HG02884 (cell line): ENCODE data around the gene DICER1.

Source experiments
- ATAC-seq: cut with Tn5 transposase; IDR thresholded peaks from one replicate; pipeline ENCODE4 v1.9.1; 2021; ENCODE audit warnings: mild to moderate bottlenecking, moderate library complexity; ENCODE audit not compliant: unreplicated experiment

Gene DICER1

GRCh38 chr14:95126906-95127530, 30.3 kb downstream of the DICER1 start:
- ATAC-seq, result no peak

GRCh38 chr14:95125915-95126314, 31.4 kb downstream of the DICER1 start:
- no peak for ATAC-seq

- ATAC-seq, result no peak
These were observed 32.1 kb downstream of the DICER1 start for GRCh38 chr14:95125221-95125620.

DNA sequence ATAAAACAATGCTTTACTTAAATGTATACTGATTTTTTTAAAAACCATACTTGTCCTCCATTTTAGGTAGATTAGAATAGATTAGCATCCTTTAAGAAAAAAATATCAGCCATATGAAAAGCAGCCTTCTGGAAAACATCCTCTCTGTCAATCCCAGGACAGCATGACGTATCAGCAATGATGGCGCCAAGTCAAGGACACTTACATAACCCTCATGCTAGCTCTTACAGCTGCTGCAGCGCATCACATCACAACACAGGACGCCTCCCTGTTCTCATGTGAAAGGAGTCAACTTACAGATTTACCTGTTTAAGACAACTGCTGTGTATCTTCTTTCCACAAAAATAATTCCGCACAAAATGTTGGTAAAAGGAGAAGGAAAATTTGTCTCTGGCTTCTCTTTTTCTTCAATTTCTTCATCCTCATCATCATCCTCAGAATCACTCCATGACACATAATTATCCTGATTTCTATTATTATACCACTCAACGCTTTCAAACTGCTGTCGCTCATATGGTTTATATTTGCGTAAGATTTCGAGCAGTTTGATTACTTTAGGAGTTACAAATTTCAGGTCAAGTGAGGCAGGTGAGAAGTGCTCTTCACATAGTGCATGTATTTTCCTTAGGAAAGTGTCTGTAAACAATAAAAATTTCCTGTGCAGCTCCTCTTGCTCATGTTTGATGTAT, 33.3 kb downstream of the DICER1 start:
- ATAC-seq, result no peak

DNA sequence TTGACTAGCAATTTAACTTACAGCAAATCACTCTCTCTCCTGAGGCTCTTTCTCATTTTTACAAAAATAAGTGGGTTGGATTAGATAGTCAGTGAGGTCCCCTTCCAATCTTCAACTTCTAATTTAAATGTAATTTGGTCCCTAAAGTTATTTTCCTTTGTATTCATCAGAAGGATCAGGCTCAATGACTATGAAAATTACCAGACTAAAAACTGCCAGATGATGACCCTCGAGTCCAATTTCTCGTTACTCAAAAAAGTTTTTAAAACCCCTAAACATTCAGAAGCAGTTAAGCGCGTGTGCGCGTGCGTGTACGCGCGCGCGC, 34.7 kb downstream of the DICER1 start:
- ATAC-seq, result no peak

DNA sequence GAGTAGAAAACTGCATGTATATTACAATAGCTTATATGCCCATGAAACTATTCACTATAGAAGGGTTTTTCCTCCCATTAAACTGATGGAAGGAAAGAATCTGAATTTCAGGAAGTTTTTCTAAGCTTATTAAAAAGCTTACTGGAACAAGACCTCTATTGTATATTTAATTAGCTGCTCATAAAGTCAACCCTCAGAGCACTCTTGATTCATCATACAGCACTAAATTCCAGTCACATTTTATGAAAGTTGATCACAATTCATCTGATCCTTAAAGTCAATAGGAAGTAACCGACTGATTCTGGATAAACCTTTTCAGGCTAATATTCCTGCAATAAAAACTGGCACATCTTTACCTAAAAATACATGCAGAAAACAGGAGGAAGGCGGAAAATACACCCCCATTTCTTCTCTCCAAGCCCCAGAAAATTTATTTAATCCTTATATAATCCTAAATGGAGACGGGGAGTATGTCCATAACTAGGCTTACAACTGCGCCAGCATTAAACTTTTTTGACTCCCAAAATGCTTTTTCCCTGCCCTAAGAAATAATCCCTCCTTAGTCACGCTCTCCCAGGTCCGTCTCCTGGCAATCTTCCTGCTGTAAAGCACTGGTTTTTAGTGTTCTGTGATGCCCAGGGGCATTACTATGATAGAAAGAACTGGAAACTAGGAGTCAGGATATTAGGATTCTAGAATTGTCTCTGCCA, 35.3 kb downstream of the DICER1 start:
- no peak for ATAC-seq

- ATAC-seq, result no peak
These were observed 38.0 kb downstream of the DICER1 start for GRCh38 chr14:95119336-95119735.

- ATAC-seq, result no peak
These were observed 39.2 kb downstream of the DICER1 start for GRCh38 chr14:95117937-95118721.

- no peak for ATAC-seq
These were observed 43.9 kb downstream of the DICER1 start for GRCh38 chr14:95113476-95113875.

DNA sequence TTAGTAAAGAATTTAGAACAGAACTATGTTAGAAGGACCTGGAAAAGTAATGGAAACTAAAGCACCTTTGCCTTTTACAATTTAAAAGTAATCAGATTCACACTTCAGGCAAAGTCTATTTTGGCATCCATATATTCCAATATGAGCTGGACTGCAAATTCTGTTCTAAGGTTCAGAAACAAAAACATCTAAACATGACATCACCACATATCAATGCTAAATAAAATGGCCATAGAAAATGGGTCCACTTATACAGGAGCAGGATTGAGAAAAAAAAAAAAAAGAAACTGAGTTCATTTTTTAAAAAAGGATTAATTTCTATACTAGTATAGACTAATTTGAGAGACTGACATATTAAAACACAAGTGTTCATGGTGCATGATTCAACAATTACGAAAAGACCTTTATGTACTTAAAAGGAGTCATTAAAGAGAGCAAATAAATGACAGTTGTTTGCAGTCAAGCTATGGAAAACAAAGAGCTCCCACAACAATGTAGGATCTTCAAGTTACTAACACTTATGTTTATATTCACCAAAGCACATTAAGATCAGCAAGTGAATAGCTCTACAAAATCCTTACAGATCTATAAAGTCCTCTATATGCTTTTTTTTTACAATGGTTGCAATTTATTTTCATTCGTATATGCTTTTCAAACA, 45.7 kb downstream of the DICER1 start:
- no peak for ATAC-seq

DNA sequence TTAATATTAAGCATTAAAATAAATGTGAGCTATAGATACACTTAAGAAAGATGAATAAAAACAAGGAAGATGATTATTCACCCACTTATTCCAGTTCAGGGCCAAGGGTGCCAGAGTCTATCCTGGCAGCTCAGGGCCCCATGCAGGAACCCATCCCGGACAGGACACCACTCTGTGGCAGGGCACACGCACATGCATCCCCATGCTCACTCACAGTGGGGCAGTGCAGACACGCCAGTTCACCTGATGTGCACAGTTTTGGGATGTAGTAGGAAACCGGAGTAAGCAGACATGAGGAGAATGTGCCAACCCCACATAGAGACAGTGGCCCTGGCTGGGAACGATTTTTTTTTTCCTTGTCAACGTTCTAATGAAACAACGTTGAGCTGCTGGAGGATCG, 47.2 kb downstream of the DICER1 start:
- no peak for ATAC-seq

GRCh38 chr14:95107711-95108110, 49.6 kb downstream of the DICER1 start:
- ATAC-seq, result no peak

GRCh38 chr14:95106971-95107370, 50.4 kb downstream of the DICER1 start:
- ATAC-seq, result no peak

- ATAC-seq, result no peak
These were observed 52.4 kb downstream of the DICER1 start for GRCh38 chr14:95104911-95105310.

- ATAC-seq, result no peak
These were observed 54.7 kb downstream of the DICER1 start for GRCh38 chr14:95102680-95103044.

- ATAC-seq, result no peak
These were observed 55.3 kb downstream of the DICER1 start for GRCh38 chr14:95101736-95102679.

GRCh38 chr14:95098984-95099599, 58.2 kb downstream of the DICER1 start:
- ATAC-seq, result no peak

- ATAC-seq, result no peak
These were observed 59.9 kb downstream of the DICER1 start for GRCh38 chr14:95097385-95097784.

- ATAC-seq, result no peak
These were observed 60.9 kb downstream of the DICER1 start for GRCh38 chr14:95096476-95096875.

DNA sequence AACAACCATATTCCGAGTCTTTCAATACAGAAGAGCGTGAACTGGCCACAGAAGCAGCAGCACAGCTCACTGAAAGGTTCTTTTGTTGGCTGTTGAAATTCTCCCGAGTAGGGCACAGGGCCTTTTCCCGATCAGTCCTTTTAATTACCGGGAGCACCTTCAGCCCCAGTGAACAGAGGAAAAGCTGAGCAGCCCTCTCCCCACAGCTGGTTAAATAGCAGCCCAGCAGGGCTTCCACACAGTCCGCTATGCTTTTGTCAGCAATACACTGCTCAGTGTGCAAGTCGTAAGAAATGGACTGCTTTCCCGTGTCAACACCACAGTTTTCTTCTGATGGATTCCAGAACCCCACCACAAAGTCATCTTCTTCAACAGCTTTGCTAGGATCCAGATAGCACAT, 61.3 kb downstream of the DICER1 start:
- no peak for ATAC-seq
